ENCODE measurements around the gene CBFB. TPM values are rescaled to one million over a fixed set of nuclear protein-coding genes. Genes with fewer than 3 reads are reported as not detected.

CBFB gene
- total RNA-seq, 2 experiments from 2014 or later, result 111 to 114 TPM

- no peak for TF ChIP-seq CTCF (IDR thresholded peaks at IDR 0.05)
- no peak overlapping the region for H3K27ac Mint-ChIP-seq
- peaks cover 24% of the 10 kb centered on the region for H3K36me3 Mint-ChIP-seq (ENCODE audit: low read depth)
- no peaks in the 10 kb centered on the region for H3K27me3 Mint-ChIP-seq
- H3K4me3 Mint-ChIP-seq, result no peak overlapping the region
- H3K4me1 Mint-ChIP-seq (ENCODE audit: low read depth), result peaks cover 5% of the 10 kb centered on the region
- POLR2A ChIA-PET, result no interaction called here
- no peaks in the 10 kb centered on the region for H3K9me3 Mint-ChIP-seq
- intact Hi-C loops (cut with micrococcal nuclease), result no loop called here
- ATAC-seq (no peak), DNase-seq (no peak)
- CTCF ChIA-PET, result interaction anchor here (0.8 to 2.7 kb wide), 6 partner anchors 10 to 73 kb away, joined by 3 to 18 read pairs (median 3); no protein-coding TSS in a partner anchor
Observed at GRCh38 chr16:67082891-67083290, 53.9 kb downstream of the CBFB start.

- no peaks in the 10 kb centered on the region for H3K27me3 Mint-ChIP-seq
- POLR2A ChIA-PET, result no interaction called here
- no peak overlapping the region for H3K27ac Mint-ChIP-seq
- intact Hi-C loops (cut with micrococcal nuclease), result no loop called here
- TF ChIP-seq CTCF (IDR thresholded peaks at IDR 0.05), result no peak
- no peak for ATAC-seq
- DNase-seq, result no peak
- peaks cover 25% of the 10 kb centered on the region for H3K36me3 Mint-ChIP-seq (ENCODE audit: low read depth)
- no peaks in the 10 kb centered on the region for H3K9me3 Mint-ChIP-seq
- peaks cover 5% of the 10 kb centered on the region for H3K4me1 Mint-ChIP-seq (ENCODE audit: low read depth)
- H3K4me3 Mint-ChIP-seq, result no peak overlapping the region
- CTCF ChIA-PET, result interaction anchor here (2.7 kb wide), 1 partner anchor 66 kb away, joined by 18 read pairs; no protein-coding TSS in a partner anchor
Observed at GRCh38 chr16:67084345-67085028, 55.5 kb downstream of the CBFB start.

GRCh38 chr16:67086822-67087221 is 57.9 kb downstream of the CBFB start:
- H3K9me3 Mint-ChIP-seq, result no peaks in the 10 kb centered on the region
- CTCF ChIA-PET, result interaction anchor here (0.9 to 2.3 kb wide), 6 partner anchors 14 to 128 kb away, joined by 3 to 8 read pairs (median 4); partner anchors contain the start of gene CES3
- POLR2A ChIA-PET, result interaction anchor here (1.0 to 1.5 kb wide), 2 partner anchors 12 to 73 kb away, joined by 3 read pairs; no protein-coding TSS in a partner anchor

GRCh38 chr16:67087291-67087690 is 58.3 kb downstream of the CBFB start:
- H3K27me3 Mint-ChIP-seq, result no peaks in the 10 kb centered on the region
- CTCF ChIA-PET, result interaction anchor here (1.0 to 2.3 kb wide), 5 partner anchors 14 to 128 kb away, joined by 3 to 8 read pairs (median 4); no protein-coding TSS in a partner anchor
- peaks cover 19% of the 10 kb centered on the region for H3K36me3 Mint-ChIP-seq (ENCODE audit: low read depth)
- no peak for TF ChIP-seq CTCF (IDR thresholded peaks at IDR 0.05)
- H3K27ac Mint-ChIP-seq, result no peak overlapping the region
- H3K4me3 Mint-ChIP-seq, result no peak overlapping the region
- ATAC-seq (no peak), DNase-seq (no peak)
- H3K9me3 Mint-ChIP-seq, result no peaks in the 10 kb centered on the region
- POLR2A ChIA-PET, result interaction anchor here (1.0 to 1.5 kb wide), 2 partner anchors 12 to 74 kb away, joined by 3 read pairs; no protein-coding TSS in a partner anchor
- intact Hi-C loops (cut with micrococcal nuclease), result no loop called here
- peaks cover 10% of the 10 kb centered on the region for H3K4me1 Mint-ChIP-seq (ENCODE audit: low read depth)

More at GRCh38 chr16:67086822-67087221, 57.9 kb downstream of the CBFB start:
- Mint-ChIP-seq H3K27ac (no peak overlapping the region), H3K4me3 (no peak overlapping the region), H3K27me3 (no peaks in the 10 kb centered on the region), H3K36me3 (ENCODE audit: low read depth) (peaks cover 16% of the 10 kb centered on the region), H3K4me1 (ENCODE audit: low read depth) (peaks cover 6% of the 10 kb centered on the region)
- DNase-seq (no peak), ATAC-seq (no peak)
- intact Hi-C loops (cut with micrococcal nuclease), result no loop called here
- TF ChIP-seq CTCF (IDR thresholded peaks at IDR 0.05), result no peak

- peaks cover 10% of the 10 kb centered on the region for H3K4me1 Mint-ChIP-seq (ENCODE audit: low read depth)
- CTCF ChIA-PET, result interaction anchor here (1.1 to 2.3 kb wide), 4 partner anchors 13 to 71 kb away, joined by 3 to 8 read pairs (median 4); no protein-coding TSS in a partner anchor
- no peak for TF ChIP-seq CTCF (IDR thresholded peaks at IDR 0.05)
- no peak overlapping the region for H3K27ac Mint-ChIP-seq
- no peaks in the 10 kb centered on the region for H3K27me3 Mint-ChIP-seq
- H3K36me3 Mint-ChIP-seq (ENCODE audit: low read depth), result peaks cover 19% of the 10 kb centered on the region
- intact Hi-C loops (cut with micrococcal nuclease), result no loop called here
- H3K4me3 Mint-ChIP-seq, result no peak overlapping the region
- DNase-seq (no peak), ATAC-seq (no peak)
- H3K9me3 Mint-ChIP-seq, result no peaks in the 10 kb centered on the region
- POLR2A ChIA-PET, result interaction anchor here (1.0 to 1.5 kb wide), 2 partner anchors 11 to 74 kb away, joined by 3 read pairs; no protein-coding TSS in a partner anchor
Observed at GRCh38 chr16:67087803-67088202, 58.9 kb downstream of the CBFB start.

All from activated CD8-positive, alpha-beta T cell treated with anti-CD3 and anti-CD28 coated beads for 36 hours (primary cell).